ENCODE measurements around the gene UEVLD.
A peak's percentile ranks its signal among the peaks of the same experiment; 100 is the strongest.
"Not testable (repeated sequence)": the region's sequence is repeated elsewhere in the genome, so short reads cannot be mapped to it uniquely, and the experiment has no call there.

Gene UEVLD
- total RNA-seq = 30.1 to 77.6 (median 49.1) reads per million in 17 experiments

GRCh38 chr11:18588297-18589252 is at the start of gene UEVLD:
TSS of gene UEVLD (minus strand) at chr11:18588734. CDS start at chr11:18588654, 80 bp downstream.
- peak; percentile 89 to 94 (median 93) for DNase-seq

GRCh38 chr11:18634140-18635032 is 45.9 kb upstream of the UEVLD start, which contains the start of gene SPTY2D1:
TSS of gene SPTY2D1 (minus strand) at chr11:18634342. CDS start at chr11:18634257, 85 bp downstream.
- DNase-seq = peak; percentile 99 to 100 (median 99)

- DNase-seq = peak in 1 of 4 experiments; percentile 13
Observed at GRCh38 chr11:18633256-18634139, 45.0 kb upstream of the UEVLD start.

- no peak for DNase-seq
Observed at GRCh38 chr11:18632841-18633240, 44.3 kb upstream of the UEVLD start.

- DNase-seq = no peak
Observed at GRCh38 chr11:18624161-18624560, 35.6 kb upstream of the UEVLD start.

GRCh38 chr11:18623707-18624106 is 35.2 kb upstream of the UEVLD start:
- no peak for DNase-seq

- DNase-seq = no peak
Observed at GRCh38 chr11:18618342-18619025, 29.9 kb upstream of the UEVLD start.

- peak in 2 of 4 experiments; percentile 19 to 27 for DNase-seq
Observed at GRCh38 chr11:18617688-18618341, 29.3 kb upstream of the UEVLD start.

- DNase-seq = peak; percentile 23 to 87 (median 58)
Observed at GRCh38 chr11:18615628-18616392, 27.3 kb upstream of the UEVLD start.

GRCh38 chr11:18614667-18615066 is 26.1 kb upstream of the UEVLD start:
- DNase-seq = no peak

GRCh38 chr11:18612394-18612793 is 23.9 kb upstream of the UEVLD start:
- DNase-seq = no peak

- DNase-seq = no peak
Observed at GRCh38 chr11:18611196-18611595, 22.7 kb upstream of the UEVLD start.

- DNase-seq = peak in 1 of 4 experiments; percentile 10
Observed at GRCh38 chr11:18608376-18608775, 19.8 kb upstream of the UEVLD start.

GRCh38 chr11:18600915-18601569 is 12.5 kb upstream of the UEVLD start:
- no peak for DNase-seq

GRCh38 chr11:18599739-18600230 is 11.3 kb upstream of the UEVLD start, which contains the start of gene MISFA:
TSS of gene MISFA (plus strand) at chr11:18599789. CDS start at chr11:18599929, 140 bp downstream.
- DNase-seq = no peak

- no peak for DNase-seq
Observed at GRCh38 chr11:18594999-18595749, 6.6 kb upstream of the UEVLD start.

- DNase-seq = not testable (repeated sequence)
Observed at GRCh38 chr11:18594088-18594487, 5.6 kb upstream of the UEVLD start.

- no peak for DNase-seq
Observed at GRCh38 chr11:18590571-18590970, 2.0 kb upstream of the UEVLD start.
